ENCODE data around the gene UBXN10. TPM values are rescaled to one million over a fixed set of nuclear protein-coding genes. Genes with fewer than 3 reads are reported as not detected.

Gene UBXN10
- total and polyA plus RNA-seq, 2 of the 4 experiments (the other 2 are of a cell fraction), result not detected

GRCh38 chr1:20242890-20243479 lies 57.1 kb downstream of the UBXN10 start:
- H3K79me1 ChIP-seq (ENCODE audit: low read depth in 1 of 2, low read length in 2 of 2), result no peaks in the 10 kb centered on the region
- ChIA-PET CTCF (interaction anchor here (0.7 to 0.9 kb wide), 2 partner anchors 10 to 207 kb away, joined by 3 read pairs; no protein-coding TSS in a partner anchor), POLR2A (ENCODE audit: unreplicated experiment) (no interaction called here)
- no peak overlapping the region for H3K4me2 ChIP-seq (ENCODE audit: low read depth, low read length)
- no peak overlapping the region for H2BK120ac ChIP-seq (ENCODE audit: low read depth, low read length)
- H3K36me3 ChIP-seq (ENCODE audit: control insufficient read depth, insufficient read depth, low read length), result no peaks in the 10 kb centered on the region
- H3K4me1 ChIP-seq (ENCODE audit: control insufficient read depth, insufficient read depth, low read length), result no peaks in the 10 kb centered on the region
- no peak overlapping the region for H2AK9ac ChIP-seq (replicated peaks; ENCODE audit: low read depth, low read length, poor library complexity)
- WGBS, 2 experiments (ENCODE audit: extremely low coverage in 2 of 2, insufficient read length in 1 of 2), result 90% methylated on average over 19 of the region's 37 CpGs; no CpG with 5 or more reads in 1 of the 2 experiments
- ATAC-seq (ENCODE audit: low read depth), result no peak
- no peak overlapping the region for H2AK5ac ChIP-seq (ENCODE audit: low read depth, low read length)
- no peak overlapping the region for H3K4ac ChIP-seq (ENCODE audit: low read depth, low read length)
- H3K27ac ChIP-seq (ENCODE audit: insufficient read depth, low read length), result no peak overlapping the region
- intact Hi-C loops (cut with micrococcal nuclease) (no loop called here), dilution Hi-C loops (cut with HindIII; ENCODE audit: low sequenced_read_pairs, unreplicated experiment) (no loop called here), in situ Hi-C loops (cut with MboI; ENCODE audit: low sequenced_read_pairs) (no loop called here)
- no peak overlapping the region for H2BK15ac ChIP-seq (ENCODE audit: low read depth, low read length)
- H3K27me3 ChIP-seq (ENCODE audit: control insufficient read depth, insufficient read depth, low read length), result peaks cover 11% of the 10 kb centered on the region
- no peak overlapping the region for H2BK20ac ChIP-seq (ENCODE audit: low read depth, low read length)
- no peak overlapping the region for H2AFZ ChIP-seq (replicated peaks; ENCODE audit: low read length, poor library complexity)
- H3K14ac ChIP-seq (replicated peaks; ENCODE audit: low read depth, low read length), result no peak overlapping the region
- no peak overlapping the region for H3K4me3 ChIP-seq (ENCODE audit: insufficient read depth, low read depth, low read length)
- no peak for DNase-seq
- H3K9me1 ChIP-seq (ENCODE audit: insufficient read depth, low read length), result no peaks in the 10 kb centered on the region
- H3K9me3 ChIP-seq (ENCODE audit: control insufficient read depth, insufficient read depth, low read length), result no peaks in the 10 kb centered on the region; the same call in 1 of the 2 replicates
- H4K91ac ChIP-seq (ENCODE audit: insufficient read depth, low read depth, low read length), result no peak overlapping the region
- no peak overlapping the region for H4K5ac ChIP-seq (ENCODE audit: low read depth, low read length)
- TF ChIP-seq BHLHE40 (IDR thresholded peaks at IDR 0.05; ENCODE audit: low read depth, low read length), result no peak
- no peak for TF ChIP-seq CEBPB (IDR thresholded peaks at IDR 0.05; ENCODE audit: low read depth, low read length)
- TF ChIP-seq RFX5 (IDR thresholded peaks at IDR 0.05; ENCODE audit: low read depth, low read length), result no peak
- no peak for TF ChIP-seq MAFK (IDR thresholded peaks at IDR 0.05; ENCODE audit: low read depth, low read length)
- BruUV-seq (replicated peaks), result no TSS peak
- H4K8ac ChIP-seq (ENCODE audit: low read depth in 2 of 2, low read length in 2 of 2), result no peak overlapping the region
- H3K23ac ChIP-seq (ENCODE audit: low read depth, low read length), result no peak overlapping the region
- no peak overlapping the region for H3K9ac ChIP-seq (ENCODE audit: low read depth, low read length)
- H3K18ac ChIP-seq (ENCODE audit: low read depth, low read length), result no peak overlapping the region
- no peak overlapping the region for H3K56ac ChIP-seq (ENCODE audit: extremely low read depth, insufficient read depth, low read length)
- H2BK5ac ChIP-seq (ENCODE audit: low read depth, low read length, poor library complexity, severe bottlenecking), result no peak overlapping the region
- H4K20me1 ChIP-seq (ENCODE audit: insufficient read depth, low read length), result no peaks in the 10 kb centered on the region

Other genes starting within 250 kb of the UBXN10 start
- not detected in 2 replicates for gene PLA2G2A, start 206.5 kb upstream of the UBXN10 start, total RNA-seq (2012; rRNA removed)
- not detected in 2 replicates for gene PLA2G2A, start 206.5 kb upstream of the UBXN10 start, polyA plus RNA-seq (2012; rRNA removed)
- not detected in 2 replicates for gene PLA2G5, start 115.9 kb upstream of the UBXN10 start, total RNA-seq (2012; rRNA removed)
- not detected in 2 replicates for gene PLA2G5, start 115.9 kb upstream of the UBXN10 start, polyA plus RNA-seq (2012; rRNA removed)
- not detected in 2 replicates for gene PLA2G2D, start 66.6 kb upstream of the UBXN10 start, total RNA-seq (2012; rRNA removed)
- not detected in 2 replicates for gene PLA2G2D, start 66.6 kb upstream of the UBXN10 start, polyA plus RNA-seq (2012; rRNA removed)
- not detected in 2 replicates for gene PLA2G2F, start 46.8 kb upstream of the UBXN10 start, total RNA-seq (2012; rRNA removed)
- not detected in 2 replicates for gene PLA2G2F, start 46.8 kb upstream of the UBXN10 start, polyA plus RNA-seq (2012; rRNA removed)
- not detected in 2 replicates for gene PLA2G2C, start 422 bp downstream of the UBXN10 start, total RNA-seq (2012; rRNA removed)
- not detected in 2 replicates for gene PLA2G2C, start 422 bp downstream of the UBXN10 start, polyA plus RNA-seq (2012; rRNA removed)
- not detected in 2 replicates for gene VWA5B1, start 104.8 kb downstream of the UBXN10 start, total RNA-seq (2012; rRNA removed)
- gene VWA5B1, start 104.8 kb downstream of the UBXN10 start, polyA plus RNA-seq (2012; rRNA removed), result not detected in 2 replicates

All from IMR-90 (cell line).